GM12864 (cell line): Measurements from ENCODE around the gene ASTN1.

Source experiments
- DNase-seq: peaks from one replicate; pipeline ENCODE4 v3.0.0-alpha.2; 2011; ENCODE audit warnings: low read depth
- H3K4me3 ChIP-seq: 2 replicates; pipeline ENCODE4 v1.5.1; 2011; ENCODE audit warnings: mild to moderate bottlenecking, low read depth, low read length, control low read depth
- TF ChIP-seq, protein P1 (sequence below): IDR thresholded peaks from 2 replicates; pipeline ENCODE4 v1.5.1; 2011; ENCODE audit warnings: low read depth, mild to moderate bottlenecking, moderate library complexity, low read length, control low read depth, inconsistent platforms; ENCODE audit errors: missing control alignments

Gene ASTN1

DNA sequence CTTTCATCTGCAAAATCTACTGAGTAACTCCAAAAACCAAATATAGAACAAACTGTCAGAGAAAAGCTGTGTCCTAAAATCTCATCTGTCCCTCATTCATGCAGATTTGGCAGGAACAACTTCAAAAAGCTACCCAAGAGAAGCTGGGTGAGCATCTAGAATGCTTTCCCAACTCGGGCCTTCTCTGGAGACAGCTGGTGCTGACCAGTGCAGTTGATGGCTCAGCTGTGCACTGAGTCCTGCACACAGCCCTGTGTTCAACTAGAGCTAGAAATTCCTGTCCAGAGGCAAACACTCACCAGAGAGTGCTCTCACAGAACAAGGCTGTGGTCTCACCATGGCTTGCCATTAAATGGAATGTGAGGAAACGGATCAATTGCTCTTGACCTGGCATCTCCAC is 202.8 kb downstream of the ASTN1 start:
- no peak for DNase-seq
- TF ChIP-seq, protein P1, sequence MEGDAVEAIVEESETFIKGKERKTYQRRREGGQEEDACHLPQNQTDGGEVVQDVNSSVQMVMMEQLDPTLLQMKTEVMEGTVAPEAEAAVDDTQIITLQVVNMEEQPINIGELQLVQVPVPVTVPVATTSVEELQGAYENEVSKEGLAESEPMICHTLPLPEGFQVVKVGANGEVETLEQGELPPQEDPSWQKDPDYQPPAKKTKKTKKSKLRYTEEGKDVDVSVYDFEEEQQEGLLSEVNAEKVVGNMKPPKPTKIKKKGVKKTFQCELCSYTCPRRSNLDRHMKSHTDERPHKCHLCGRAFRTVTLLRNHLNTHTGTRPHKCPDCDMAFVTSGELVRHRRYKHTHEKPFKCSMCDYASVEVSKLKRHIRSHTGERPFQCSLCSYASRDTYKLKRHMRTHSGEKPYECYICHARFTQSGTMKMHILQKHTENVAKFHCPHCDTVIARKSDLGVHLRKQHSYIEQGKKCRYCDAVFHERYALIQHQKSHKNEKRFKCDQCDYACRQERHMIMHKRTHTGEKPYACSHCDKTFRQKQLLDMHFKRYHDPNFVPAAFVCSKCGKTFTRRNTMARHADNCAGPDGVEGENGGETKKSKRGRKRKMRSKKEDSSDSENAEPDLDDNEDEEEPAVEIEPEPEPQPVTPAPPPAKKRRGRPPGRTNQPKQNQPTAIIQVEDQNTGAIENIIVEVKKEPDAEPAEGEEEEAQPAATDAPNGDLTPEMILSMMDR: no peak
- H3K4me3 ChIP-seq: no peak overlapping the region

DNA sequence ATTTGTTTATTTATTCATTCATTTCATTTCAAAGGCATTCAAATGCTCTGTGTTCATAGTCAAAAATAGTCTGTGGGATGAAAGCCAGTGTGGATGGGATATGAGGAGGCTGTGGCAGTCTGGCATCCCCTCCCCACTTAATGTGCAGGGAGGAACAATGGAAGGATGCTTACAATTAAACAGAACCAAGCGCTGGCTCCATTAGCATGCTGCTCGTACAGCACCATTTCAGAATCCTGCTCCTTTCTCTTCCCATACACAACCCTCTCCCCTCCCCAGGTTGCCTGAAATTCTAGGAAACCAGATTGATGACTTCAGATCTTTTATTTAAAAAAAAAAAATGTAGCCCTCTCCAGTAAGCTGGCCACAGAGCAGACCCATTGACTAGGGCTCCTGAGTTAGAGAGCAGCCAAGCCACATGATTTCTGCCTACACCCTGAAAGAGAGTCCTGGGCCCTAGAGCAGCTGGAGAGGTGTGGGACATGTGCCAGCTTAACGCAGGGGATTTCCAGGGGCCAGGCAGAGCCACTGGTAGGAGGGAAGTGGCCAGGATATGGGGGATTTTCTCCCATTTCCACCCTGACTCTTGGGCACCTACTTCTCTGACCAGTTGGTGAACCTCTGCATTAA is 205.2 kb downstream of the ASTN1 start:
- no peak for DNase-seq
- TF ChIP-seq, protein P1: no peak
- no peak overlapping the region for H3K4me3 ChIP-seq

DNA sequence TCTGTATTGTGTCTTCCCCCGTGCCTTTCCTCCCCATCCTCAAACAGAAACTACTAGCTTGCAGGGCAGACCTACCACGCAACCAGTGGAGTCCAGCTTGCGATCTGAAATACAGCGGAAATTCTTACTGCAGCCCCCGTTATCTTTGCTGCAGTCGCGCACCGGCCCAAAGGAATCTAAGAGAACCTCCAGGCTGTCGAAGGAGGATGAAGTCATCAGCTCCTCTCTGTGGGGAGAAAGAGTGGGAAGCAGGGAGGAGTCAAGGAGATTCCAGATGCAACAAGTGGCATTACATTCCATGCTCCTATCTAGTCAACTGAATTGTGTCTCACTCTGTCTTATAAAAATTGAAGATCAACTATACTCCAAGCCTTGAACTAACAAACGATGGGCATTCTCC is 206.9 kb downstream of the ASTN1 start:
- no peak overlapping the region for H3K4me3 ChIP-seq
- no peak for DNase-seq
- TF ChIP-seq, protein P1: no peak

DNA sequence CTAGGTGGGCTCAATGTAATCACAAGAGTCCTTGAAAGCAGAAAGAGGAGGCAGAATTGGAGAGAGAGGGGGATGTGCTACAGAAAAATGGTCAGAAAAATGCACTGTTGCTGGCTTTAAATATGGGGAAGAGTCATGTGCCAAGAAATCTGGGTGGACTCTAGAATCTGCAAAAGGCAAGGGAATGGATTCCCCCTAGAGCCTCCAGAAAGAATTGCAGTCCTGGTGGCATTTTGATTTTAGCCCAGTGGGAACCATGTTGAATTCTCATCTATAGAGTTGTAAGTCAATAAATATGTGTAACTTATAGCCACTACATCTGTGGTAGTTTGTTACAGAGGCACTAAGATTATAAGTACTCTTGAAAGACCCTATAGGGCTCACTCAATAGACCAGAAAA is 210.3 kb downstream of the ASTN1 start:
- no peak for DNase-seq
- TF ChIP-seq, protein P1: peak; percentile 46
- H3K4me3 ChIP-seq: no peak overlapping the region

DNA sequence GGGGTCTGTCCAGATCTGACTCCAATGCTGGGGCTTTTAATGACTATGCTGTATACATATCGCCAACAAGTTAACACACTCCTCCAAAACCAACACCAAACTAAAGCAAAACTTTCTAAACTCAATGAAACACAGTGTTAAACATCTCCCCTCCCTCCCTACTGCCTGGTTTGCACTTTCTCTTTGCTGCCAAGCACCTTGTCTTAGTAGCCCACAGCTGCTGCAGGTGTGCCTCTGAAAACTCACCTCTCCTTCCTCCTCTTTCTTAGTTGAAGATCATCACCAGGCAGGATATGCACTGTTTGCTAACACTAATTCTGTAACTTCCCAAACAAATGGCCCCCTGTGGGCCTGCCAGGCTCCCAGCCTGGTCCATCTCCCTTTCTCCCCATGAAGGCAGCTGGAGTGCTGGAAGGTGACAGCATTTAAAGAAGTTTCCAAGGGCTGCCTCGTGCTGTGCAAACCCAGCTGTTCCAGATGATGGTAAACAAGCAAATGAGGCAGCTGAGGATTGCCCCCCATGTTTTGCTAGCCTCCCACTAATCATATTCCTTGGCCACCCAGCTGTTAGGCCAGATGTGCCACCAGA is 213.7 kb downstream of the ASTN1 start:
- H3K4me3 ChIP-seq: no peak overlapping the region
- DNase-seq: no peak
- TF ChIP-seq, protein P1: no peak

DNA sequence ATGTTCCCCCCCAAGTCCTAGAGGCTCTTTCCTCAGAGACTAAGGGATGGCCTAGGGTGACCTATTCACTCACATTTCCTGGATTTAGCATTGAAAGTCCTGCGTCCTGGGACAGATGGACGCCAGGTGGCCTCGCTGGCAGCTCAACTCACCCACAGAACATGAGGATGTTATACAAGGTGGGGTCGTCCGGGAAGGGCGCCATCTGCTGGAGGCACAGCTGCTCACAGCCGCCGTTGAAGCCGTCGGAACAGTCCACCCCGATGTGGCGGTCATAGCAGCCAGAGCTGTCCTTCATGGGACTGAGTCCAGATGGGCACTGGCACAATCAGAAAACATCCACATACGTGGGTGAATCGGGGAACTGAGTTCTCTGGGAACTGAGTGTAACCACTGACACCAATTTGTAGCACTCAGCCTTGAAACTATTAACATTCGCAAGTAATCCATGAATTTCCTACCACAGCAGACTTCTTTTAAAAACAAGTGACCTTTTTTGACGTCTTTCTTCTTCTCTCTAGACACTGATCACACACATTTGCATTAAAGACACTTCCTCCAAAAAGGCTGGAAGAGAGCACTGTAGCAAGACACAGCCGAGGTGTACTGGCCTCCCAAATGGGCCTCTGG is 215.4 kb downstream of the ASTN1 start:
- H3K4me3 ChIP-seq: no peak overlapping the region
- TF ChIP-seq, protein P1: peak; percentile 89
- DNase-seq: peak; percentile 10
